ENCODE results near the gene SLC25A33. TPM values are rescaled to one million over a fixed set of nuclear protein-coding genes. Genes with fewer than 3 reads are reported as not detected.

The SLC25A33 gene
- total RNA-seq (1 to 10 TPM; 4.0 to 6.0 TPM), polyA plus RNA-seq (ENCODE audit: insufficient read length in 6 of 6) (1 to 10 TPM; 2.2 to 3.3 (median 2.5) TPM)
- long read RNA-seq, donor 1, partial matches to known transcripts: 0 of 4 reads
- long read RNA-seq, donor 1, other reads (novel, unspliced or antisense): 0 of 4 reads
- long read RNA-seq, donor 2, transcript SLC25A33-201 (7 exons, 3,854 nt): major isoform, 5 of 5 reads
- long read RNA-seq, donor 2, partial matches to known transcripts: 0 of 5 reads
- long read RNA-seq, donor 2, other reads (novel, unspliced or antisense): 0 of 5 reads
- long read RNA-seq, donor 3, partial matches to known transcripts: 0 of 2 reads
- long read RNA-seq, donor 3, other reads (novel, unspliced or antisense): 0 of 2 reads
- long read RNA-seq, donor 4, partial matches to known transcripts: 0 of 1 reads
- long read RNA-seq, donor 4, other reads (novel, unspliced or antisense): 0 of 1 reads
- long read RNA-seq, donor 5: 0 reads
- long read RNA-seq, donor 6, partial matches to known transcripts: 0 of 2 reads
- long read RNA-seq, donor 6, other reads (novel, unspliced or antisense): 0 of 2 reads
- long read RNA-seq, donor 7, partial matches to known transcripts: 0 of 2 reads
- long read RNA-seq, donor 7, other reads (novel, unspliced or antisense): 0 of 2 reads
- long read RNA-seq, donor 8, partial matches to known transcripts: 0 of 4 reads
- long read RNA-seq, donor 8, other reads (novel, unspliced or antisense): 0 of 4 reads
- long read RNA-seq, donor 9: 0 reads
- long read RNA-seq, donor 10, partial matches to known transcripts: 0 of 6 reads
- long read RNA-seq, donor 10, other reads (novel, unspliced or antisense): 3 of 6 reads
- long read RNA-seq, donor 11, transcript SLC25A33-201 (7 exons, 3,854 nt): major isoform, 16 of 23 reads
- long read RNA-seq, donor 11, partial matches to known transcripts: 7 of 23 reads
- long read RNA-seq, donor 11, other reads (novel, unspliced or antisense): 0 of 23 reads
- long read RNA-seq, donor 12: 0 reads

- no peaks in the 10 kb centered on the region for H3K36me3 ChIP-seq
- intact Hi-C loops (cut with DNase I): no loop called here
Observed at GRCh38 chr1:9539165-9539828, at the start of gene SLC25A33. TSS of gene SLC25A33 (plus strand) at chr1:9539465. CDS start at chr1:9539692, 227 bp downstream.

GRCh38 chr1:9490605-9491339, 48.5 kb upstream of the SLC25A33 start:
- DNase-seq: peak; percentile 82 to 97 (median 90)
- H3K4me3 ChIP-seq: no peak overlapping the region
- H3K27me3 ChIP-seq: peaks cover 0 to 14% of the 10 kb centered on the region in 2 donors
- H3K27ac ChIP-seq: no peak overlapping the region
- TF ChIP-seq CTCF (IDR thresholded peaks at IDR 0.05): peak; percentile 79 to 91
- H3K4me1 ChIP-seq: peaks cover 3 to 12% of the 10 kb centered on the region in 2 donors
- intact Hi-C loops (cut with DNase I): no loop called here
- H3K9me3 ChIP-seq: no peaks in the 10 kb centered on the region
- H3K36me3 ChIP-seq: no peaks in the 10 kb centered on the region
- peak; percentile 96 for ATAC-seq

More at GRCh38 chr1:9539165-9539828, at the start of gene SLC25A33:
- ATAC-seq: peak; percentile 96
- Histone ChIP-seq H3K27ac (peak within 1 kb of the TSS; percentile 83 to 88), H3K27me3 (no peaks in the 10 kb centered on the region), H3K4me1 (peaks cover 20 to 31% of the 10 kb centered on the region in 2 donors), H3K9me3 (no peaks in the 10 kb centered on the region), H3K4me3 (peak within 1 kb of the TSS; percentile 75 to 79)
- no peak for TF ChIP-seq CTCF (IDR thresholded peaks at IDR 0.05)
- peak; percentile 97 to 98 (median 98) for DNase-seq

DNA sequence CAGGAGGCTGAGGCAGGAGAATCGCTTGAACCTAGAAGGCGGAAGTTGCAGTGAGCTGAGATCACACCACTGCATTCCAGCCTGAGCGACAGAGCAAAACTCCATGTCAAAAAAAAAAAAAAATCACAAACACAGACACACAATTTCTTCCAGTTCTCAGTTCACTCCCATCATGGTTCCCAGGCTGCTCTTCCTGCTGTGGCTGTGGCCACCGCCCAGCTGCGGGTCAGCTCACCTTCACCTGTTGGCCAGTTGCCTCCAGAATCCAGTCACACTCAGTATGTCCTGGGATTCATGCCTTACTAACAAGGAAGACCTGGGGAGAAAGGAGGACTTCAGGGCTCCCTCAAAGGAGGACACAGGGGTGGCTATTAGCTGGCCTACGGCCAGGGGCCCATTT, 45.9 kb upstream of the SLC25A33 start:
- no peak for ATAC-seq
- DNase-seq: no peak
- no peaks in the 10 kb centered on the region for H3K36me3 ChIP-seq
- H3K4me3 ChIP-seq: no peak overlapping the region
- intact Hi-C loops (cut with DNase I): no loop called here
- H3K9me3 ChIP-seq: no peaks in the 10 kb centered on the region
- no peak overlapping the region for H3K27ac ChIP-seq
- TF ChIP-seq CTCF (IDR thresholded peaks at IDR 0.05): no peak
- peaks cover 0 to 14% of the 10 kb centered on the region in 2 donors for H3K27me3 ChIP-seq
- H3K4me1 ChIP-seq: peaks cover 3 to 12% of the 10 kb centered on the region in 2 donors

DNA sequence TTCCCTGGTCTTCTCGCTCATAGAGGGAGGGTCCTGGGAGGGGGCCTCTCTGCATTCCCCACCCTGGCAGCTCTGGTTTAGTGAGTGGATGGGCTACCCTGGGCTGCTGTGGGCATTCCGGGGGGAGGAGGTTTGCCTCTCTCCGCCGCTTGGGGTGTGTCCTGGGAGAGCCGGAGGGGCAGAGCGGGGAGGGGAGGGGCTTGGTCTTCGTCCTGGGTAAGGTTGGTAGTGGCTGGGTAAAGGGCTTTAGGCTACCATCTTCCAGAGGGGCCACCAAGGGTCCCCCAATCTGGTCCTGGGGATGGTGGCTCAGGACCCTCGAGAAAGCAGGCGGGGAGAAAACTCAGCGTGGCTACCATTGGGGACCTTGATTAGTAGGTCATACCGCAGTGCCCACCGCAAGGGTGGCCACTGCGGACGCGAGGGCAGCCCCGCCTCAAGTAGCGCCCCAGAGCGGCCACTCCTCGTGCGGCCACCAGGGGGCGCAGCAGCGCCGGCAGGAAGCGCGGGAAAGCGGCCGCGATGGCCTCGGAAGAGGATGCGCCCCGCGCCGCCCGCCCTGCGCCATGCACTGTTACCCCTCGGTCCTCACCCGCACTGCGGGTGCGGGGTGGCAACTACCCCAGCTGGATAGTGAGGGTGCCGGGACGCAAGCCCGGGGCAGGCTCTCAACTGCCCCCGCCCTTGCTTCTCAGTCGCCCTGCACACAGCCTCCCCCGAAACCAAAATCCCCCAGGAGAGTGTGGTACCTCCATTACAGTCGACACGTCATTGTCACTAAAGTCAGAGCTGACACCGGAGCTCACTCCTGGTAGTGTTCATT, 44.1 kb upstream of the SLC25A33 start:
- TF ChIP-seq CTCF (IDR thresholded peaks at IDR 0.05): peak; percentile 94 to 98
- peak in 3 of 4 donors; percentile 51 to 93 (median 71) for DNase-seq
- Histone ChIP-seq H3K4me3 (peak overlapping the region in 1 of 2 donors; percentile 8), H3K9me3 (no peaks in the 10 kb centered on the region), H3K27ac (no peak overlapping the region), H3K36me3 (no peaks in the 10 kb centered on the region), H3K4me1 (peaks cover 3 to 12% of the 10 kb centered on the region in 2 donors), H3K27me3 (peaks cover 0 to 14% of the 10 kb centered on the region in 2 donors)
- intact Hi-C loops (cut with DNase I): loop anchor here in 1 of 2 donors (5.0 kb wide), 1 partner anchor 77 kb away; no protein-coding TSS in a partner anchor
- ATAC-seq: peak; percentile 79
